HL-60 (cell line): Measurements from ENCODE around the gene APOL2.
"Not testable (repeated sequence)": the region's sequence is repeated elsewhere in the genome, so short reads cannot be mapped to it uniquely, and the experiment has no call there.

Source experiments
- DNase-seq, 2 experiments: peaks; one replicate each; pipeline ENCODE4 v3.0.0-alpha.2; 2010 to 2020; ENCODE audit warnings: low read depth in 1 of 2, low spot score in 1 of 2
- H3K27ac ChIP-seq: fragments of 250-450 bp; sonication (Bioruptor Pico); replicated peaks from 2 replicates; pipeline ENCODE4 v1.5.1; 2020; ENCODE audit warnings: mild to moderate bottlenecking, moderate library complexity
- H3K27me3 ChIP-seq: fragments of 250-450 bp; sonication (Bioruptor Pico); 2 replicates; pipeline ENCODE4 v1.5.1; 2021; ENCODE audit warnings: mild to moderate bottlenecking, moderate library complexity; ENCODE audit not compliant: insufficient read depth, poor library complexity, severe bottlenecking
- H3K4me3 ChIP-seq: replicated peaks from 2 replicates; pipeline ENCODE4 v1.5.1; 2011; ENCODE audit warnings: mild to moderate bottlenecking, control low read depth, low read length; ENCODE audit not compliant: insufficient read depth
- CTCF ChIP-seq: IDR thresholded peaks from one replicate; pipeline ENCODE4 v1.5.1; 2011; ENCODE audit warnings: low read length, control low read depth, inconsistent platforms; ENCODE audit not compliant: insufficient read depth
- GABPA ChIP-seq: IDR thresholded peaks from 2 replicates; pipeline ENCODE4 v1.6.1; 2012; ENCODE audit warnings: low read depth
- POLR2AphosphoS5 ChIP-seq: IDR thresholded peaks from 2 replicates; pipeline ENCODE4 v1.6.1; 2012; ENCODE audit warnings: low read depth
- REST ChIP-seq: IDR thresholded peaks from 2 replicates; pipeline ENCODE4 v1.6.1; 2012; ENCODE audit warnings: low read depth; ENCODE audit not compliant: insufficient replicate concordance
- SPI1 ChIP-seq: IDR thresholded peaks from 2 replicates; pipeline ENCODE4 v1.6.1; 2012; ENCODE audit warnings: low read depth, mild to moderate bottlenecking, borderline replicate concordance

The APOL2 gene

GRCh38 chr22:36257948-36258670, 18.8 kb upstream of the APOL2 start:
- no peak for DNase-seq
- no peak overlapping the region for H3K4me3 ChIP-seq
- H3K27me3 ChIP-seq, result no peaks in the 10 kb centered on the region
- H3K27ac ChIP-seq, result no peak overlapping the region
- TF ChIP-seq REST (no peak), CTCF (no peak), POLR2AphosphoS5 (no peak), GABPA (no peak), SPI1 (no peak)

GRCh38 chr22:36257308-36257707, 18.0 kb upstream of the APOL2 start:
- Histone ChIP-seq H3K27ac (no peak overlapping the region), H3K4me3 (no peak overlapping the region), H3K27me3 (no peaks in the 10 kb centered on the region)
- TF ChIP-seq POLR2AphosphoS5 (no peak), CTCF (no peak), GABPA (no peak), SPI1 (no peak), REST (no peak)
- no peak for DNase-seq

DNA sequence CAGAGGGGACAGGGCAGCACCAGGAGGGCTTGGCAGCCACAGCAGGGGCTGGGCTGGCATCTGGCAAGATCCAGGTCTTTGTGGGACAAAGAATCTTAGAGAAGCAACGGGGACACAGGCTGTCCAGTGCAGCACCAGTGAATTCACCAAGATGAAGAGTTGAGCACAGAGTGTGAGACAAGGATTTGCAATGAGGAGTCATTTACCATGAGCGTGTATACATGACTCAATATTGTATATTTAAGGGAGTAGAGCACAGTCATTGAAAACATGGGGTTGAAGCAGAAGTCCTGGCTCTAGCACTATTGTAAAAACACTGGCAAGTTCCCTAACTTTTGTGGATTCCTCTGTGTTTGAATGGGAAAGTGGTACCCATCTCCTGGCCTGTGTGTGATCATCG, 17.2 kb upstream of the APOL2 start:
- Histone ChIP-seq H3K27me3 (no peaks in the 10 kb centered on the region), H3K27ac (no peak overlapping the region), H3K4me3 (no peak overlapping the region)
- TF ChIP-seq SPI1 (no peak), POLR2AphosphoS5 (no peak), GABPA (no peak), REST (no peak), CTCF (no peak)
- no peak for DNase-seq

- not testable (repeated sequence) for H3K27ac ChIP-seq, H3K4me3 ChIP-seq, H3K27me3 ChIP-seq, DNase-seq
These were observed 16.2 kb upstream of the APOL2 start for GRCh38 chr22:36255572-36255971.
